NOMO-1 treated with dmso at 0.1 percent for 144 hours (cell line): ENCODE data around the gene TTC24.
A peak's percentile ranks its signal among the peaks of the same experiment; 100 is the strongest.
"Not testable (repeated sequence)": the region's sequence is repeated elsewhere in the genome, so short reads cannot be mapped to it uniquely, and the experiment has no call there.

Experiments
- DNase-seq: peaks from one replicate; lab custom pipeline; 2025; ENCODE audit not compliant: unreplicated experiment; lab: John Stamatoyannopoulos, UW

TTC24 gene

DNA sequence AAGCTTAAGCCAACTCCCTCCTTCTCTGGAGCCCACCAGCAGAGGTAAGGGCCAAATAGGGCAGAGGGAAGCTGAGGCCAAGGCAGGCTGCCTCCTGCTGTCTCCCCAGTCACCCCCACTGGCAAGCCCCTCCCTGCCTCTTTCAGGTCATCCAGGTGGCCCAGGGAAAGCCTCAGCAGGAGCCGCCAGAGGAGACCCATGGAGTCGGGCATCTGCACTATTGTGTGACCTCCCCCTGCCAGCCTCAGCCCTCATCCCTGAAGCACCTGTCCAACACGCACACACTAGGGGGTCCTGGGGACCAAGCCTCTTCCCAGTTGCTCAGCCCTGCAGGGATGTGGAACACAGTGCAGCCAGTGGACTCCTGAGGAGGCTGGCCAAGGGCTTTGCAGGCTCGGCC is 6.8 kb downstream of the TTC24 start:
- no peak for DNase-seq

DNA sequence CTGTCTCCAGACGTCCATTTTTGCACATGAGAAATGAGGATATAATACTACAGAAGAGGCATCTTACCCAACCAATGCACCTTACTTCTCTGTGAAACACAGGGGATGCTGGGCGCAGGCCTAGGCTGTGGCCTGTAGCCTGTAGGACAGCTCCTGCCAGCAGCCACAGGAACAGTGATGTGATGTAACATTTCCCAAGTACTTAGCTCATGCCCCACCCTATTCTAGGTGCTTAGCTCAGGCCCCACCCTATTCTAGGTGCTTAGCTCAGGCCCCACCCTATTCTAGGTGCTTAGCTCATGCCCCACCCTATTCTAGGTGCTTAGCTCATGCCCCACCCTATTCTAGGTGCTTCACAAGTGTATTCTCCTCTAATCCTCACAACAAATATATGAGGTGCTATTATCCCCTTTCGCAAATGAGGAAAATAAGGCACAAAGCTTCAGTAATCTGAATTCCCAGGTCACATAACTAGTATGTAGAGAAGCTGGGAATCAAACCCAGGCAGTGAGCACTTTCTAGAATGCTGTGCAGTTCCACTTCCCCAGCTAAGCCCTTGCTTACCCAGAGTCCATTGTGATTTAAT is 7.5 kb downstream of the TTC24 start:
- no peak for DNase-seq

DNA sequence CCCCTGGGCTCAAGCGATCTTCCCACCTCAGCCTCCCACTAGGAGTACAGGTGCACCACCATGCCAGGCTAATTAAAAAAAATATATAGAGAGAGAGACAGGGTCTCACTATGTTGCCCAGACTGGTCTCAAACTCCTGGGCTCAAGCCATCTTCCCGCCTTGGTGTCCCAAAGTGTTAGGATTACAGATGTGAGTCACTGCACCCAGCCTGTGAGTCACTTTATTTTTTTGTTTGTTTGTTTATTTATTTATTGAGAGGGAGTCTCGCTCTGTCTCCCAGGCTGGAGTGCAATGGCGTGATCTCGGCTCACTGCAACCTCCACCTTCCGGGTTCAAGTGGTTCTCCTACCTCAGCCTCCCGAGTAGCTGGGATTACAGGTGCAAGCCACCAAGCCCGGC is 8.4 kb downstream of the TTC24 start:
- not testable (repeated sequence) for DNase-seq

DNA sequence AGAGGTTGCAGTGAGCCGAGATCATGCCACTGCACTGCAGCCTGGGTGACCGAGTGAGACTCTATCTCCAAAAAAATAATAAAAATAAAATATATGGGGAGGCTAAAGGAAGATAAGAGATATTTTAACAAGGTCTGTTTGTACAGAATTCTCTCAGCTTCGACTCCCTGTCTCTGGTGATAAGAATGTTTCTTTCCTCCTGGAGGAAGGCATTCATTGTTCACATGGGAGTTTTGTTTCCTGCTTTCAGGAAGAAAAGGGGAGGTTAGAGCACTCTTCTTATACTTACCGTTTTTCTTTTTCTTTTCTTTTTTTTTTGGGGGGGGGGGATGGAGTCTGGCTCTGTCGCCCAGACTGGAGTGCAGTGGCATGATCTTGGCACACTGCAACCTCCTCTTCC is 10.0 kb downstream of the TTC24 start:
- no peak for DNase-seq

DNA sequence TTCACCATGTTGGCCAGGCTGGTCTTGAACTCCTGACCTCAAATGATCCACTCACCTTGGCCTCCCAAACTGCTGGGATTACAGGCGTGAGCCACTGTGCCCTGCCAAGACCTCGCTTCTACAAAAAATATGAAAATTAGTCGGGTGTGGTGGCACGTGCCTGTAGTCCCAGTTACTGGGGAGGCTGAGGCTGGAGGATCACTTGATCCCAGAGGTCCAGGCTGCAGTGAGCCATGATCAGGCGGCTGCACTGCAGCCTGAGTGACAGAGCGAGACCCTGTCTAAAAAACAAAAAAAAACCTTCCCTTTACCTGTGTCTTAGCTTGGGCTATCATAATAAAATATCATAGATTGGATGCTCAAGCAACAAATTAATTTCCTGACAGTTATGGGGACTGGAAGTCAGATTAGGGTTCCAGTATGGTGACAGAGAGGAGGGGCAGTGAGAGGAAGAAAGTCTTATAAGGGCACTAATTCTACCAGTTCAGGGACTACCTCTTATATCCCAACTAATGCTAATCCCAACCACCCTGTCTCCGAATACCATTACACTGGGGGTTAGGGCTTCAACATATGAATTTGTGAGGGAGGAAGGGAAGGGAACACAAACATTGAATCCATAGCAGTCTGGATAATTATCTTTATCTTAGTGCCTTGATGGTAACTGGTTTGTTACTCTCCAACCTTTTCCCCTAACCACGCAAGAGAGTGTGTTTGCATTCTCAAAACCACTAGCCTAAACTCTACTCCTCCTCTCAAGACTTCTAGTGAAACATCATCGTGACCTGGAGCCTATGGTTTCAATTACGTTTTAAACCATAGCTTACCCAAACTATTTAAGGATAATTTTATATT is 11.0 kb downstream of the TTC24 start:
- no peak for DNase-seq

DNA sequence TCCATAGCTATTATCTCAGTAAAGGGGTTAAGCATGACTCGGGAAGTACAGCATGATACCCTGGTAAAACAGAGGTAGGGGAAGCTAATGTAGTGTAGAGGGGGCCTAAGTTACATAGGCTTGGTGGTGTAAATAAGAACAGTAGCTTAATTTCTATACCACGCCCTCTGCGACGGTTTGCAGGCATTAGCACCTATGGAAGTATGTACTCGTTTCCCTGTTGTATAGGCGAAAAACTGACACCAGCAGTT is 11.6 kb downstream of the TTC24 start:
- peak; percentile 17 for DNase-seq

DNA sequence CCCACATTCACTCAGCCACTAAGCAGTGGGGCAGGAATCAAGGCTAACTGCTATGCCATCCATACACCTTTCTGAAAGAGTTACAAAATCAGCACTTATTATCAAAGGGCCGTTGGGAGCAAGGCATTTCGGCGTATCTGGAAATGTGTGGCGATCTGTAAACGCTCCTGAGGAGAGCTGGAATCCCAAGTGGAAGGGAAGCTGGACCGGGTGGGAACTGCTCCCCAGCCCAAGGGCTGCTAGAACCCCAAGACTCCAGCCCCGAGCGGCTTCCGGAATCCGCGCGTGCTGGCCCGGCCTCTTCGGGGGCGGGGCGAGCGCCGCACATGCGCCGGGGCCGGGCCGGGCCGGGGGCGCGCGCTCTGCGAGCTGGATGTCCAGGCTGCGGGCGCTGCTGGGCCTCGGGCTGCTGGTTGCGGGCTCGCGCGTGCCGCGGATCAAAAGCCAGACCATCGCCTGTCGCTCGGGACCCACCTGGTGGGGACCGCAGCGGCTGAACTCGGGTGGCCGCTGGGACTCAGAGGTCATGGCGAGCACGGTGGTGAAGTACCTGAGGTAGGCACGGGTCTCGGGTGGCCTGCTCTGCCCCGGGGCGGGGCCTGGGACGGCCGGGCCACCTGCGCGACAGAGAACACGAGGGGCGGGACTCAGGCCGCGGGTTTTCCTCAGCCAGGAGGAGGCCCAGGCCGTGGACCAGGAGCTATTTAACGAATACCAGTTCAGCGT is 12.1 kb downstream of the TTC24 start, which contains the start of gene NAXE:
NAXE (plus strand) TSS at position 345 of the 726 bp plus-strand sequence; CDS start at position 374, 29 bp downstream.
- DNase-seq, result no peak

DNA sequence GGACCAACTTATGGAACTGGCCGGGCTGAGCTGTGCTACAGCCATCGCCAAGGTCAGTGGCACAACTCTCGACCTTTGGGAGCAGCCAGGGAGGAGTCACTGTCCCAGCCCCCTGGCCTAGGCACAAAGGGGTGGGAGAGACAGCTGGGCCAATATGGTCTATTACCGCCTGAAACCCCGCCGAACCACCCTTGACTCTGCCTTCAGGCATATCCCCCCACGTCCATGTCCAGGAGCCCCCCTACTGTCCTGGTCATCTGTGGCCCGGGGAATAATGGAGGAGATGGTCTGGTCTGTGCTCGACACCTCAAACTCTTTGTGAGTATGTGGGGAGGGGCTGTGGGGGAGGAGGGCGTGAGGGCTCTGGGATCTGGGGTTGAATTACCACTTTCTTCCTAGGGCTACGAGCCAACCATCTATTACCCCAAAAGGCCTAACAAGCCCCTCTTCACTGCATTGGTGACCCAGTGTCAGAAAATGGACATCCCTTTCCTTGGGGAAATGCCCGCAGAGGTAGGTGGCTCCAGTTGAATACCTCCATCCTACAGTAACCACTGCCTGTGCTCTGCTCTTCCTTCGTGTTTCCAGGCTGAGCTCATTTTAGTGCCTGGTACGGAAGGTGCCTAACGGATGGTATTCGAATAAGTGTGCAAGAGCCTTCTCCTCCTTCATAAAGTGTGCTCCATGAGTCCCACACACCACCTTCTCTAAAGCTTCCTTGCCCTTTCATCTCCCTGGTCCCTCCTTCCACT is 12.8 kb downstream of the TTC24 start:
- no peak for DNase-seq

DNA sequence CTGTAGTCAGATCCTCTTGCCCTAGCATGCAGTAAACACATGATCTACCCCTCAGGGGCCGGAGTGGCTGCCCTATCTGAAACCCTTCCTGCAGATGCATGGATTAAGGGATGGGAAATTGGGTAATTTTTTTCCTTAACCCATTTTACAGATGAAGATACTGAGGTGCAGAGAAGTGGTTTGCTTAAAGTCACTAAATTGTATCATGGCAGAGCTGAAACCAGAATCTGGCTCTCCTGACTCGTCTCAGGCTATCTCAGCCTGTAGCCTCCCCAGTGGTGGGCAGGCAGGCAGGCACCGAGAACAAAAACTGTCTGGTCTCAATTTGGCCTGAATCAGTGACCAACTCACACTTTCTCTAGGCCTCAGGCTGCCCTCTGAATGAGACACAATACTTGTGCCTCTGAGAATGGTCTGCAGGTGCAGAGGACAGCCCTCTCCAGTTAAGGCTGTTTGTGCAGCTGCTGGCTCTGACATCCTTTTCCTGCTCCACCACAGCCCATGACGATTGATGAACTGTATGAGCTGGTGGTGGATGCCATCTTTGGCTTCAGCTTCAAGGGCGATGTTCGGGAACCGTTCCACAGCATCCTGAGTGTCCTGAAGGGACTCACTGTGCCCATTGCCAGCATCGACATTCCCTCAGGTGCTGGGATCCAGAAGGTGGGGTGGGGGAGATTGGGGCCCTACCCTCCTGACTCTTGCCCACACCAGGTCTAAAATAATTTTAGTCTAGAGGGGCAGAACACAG is 13.6 kb downstream of the TTC24 start:
- no peak for DNase-seq

DNA sequence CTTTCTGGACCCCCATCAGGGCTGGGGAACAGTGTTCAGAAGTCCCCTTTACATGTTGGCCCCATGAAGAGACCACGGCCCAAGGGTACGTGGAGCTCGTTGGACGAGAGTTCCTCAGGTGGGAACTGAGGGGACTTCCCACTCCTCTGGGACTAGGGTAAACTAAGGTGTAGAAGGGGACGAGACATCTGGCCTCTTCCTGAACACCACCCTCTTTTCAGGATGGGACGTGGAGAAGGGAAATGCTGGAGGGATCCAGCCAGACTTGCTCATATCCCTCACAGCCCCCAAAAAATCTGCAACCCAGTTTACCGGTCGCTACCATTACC is 14.1 kb downstream of the TTC24 start:
- DNase-seq, result no peak

DNA sequence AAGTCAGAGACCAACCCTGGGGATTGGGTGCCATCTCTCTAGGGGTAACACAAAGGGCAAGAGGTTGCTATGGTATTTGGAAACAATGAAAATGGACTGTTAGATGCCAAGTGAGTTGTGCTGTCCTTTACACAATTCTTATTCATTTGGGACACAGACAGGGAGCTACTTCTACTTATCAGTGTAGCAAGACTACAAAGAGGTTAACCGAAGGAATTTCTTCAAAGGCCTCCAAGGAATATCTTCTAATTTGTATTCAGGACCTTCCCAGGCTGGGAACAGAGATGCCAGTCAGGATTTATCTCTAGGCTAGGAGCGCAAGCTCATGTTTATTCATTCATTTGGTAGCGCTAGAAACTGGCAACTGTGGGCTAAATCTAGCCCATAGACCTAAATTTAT is 14.7 kb downstream of the TTC24 start:
- DNase-seq, result no peak

DNA sequence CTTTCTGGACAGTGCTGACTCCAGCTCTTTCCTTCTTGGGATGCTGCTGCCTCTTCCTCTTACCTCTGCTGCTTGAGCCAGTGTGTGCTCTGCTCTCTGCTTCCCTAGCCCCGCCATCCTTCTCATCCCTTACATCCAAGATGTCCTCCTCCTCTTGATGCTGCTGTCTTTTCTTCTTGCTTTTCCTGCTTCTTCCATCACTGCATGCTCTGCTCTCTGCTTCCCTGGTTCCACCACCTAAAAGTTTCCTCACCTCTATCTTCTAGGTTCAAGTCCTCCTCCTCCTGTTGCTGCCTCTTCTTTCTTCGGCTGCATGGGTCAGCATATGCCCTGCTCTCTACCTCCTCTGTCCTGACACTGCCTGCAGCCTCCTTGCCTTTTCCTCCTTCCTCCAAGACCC is 15.5 kb downstream of the TTC24 start:
- DNase-seq, result no peak

DNA sequence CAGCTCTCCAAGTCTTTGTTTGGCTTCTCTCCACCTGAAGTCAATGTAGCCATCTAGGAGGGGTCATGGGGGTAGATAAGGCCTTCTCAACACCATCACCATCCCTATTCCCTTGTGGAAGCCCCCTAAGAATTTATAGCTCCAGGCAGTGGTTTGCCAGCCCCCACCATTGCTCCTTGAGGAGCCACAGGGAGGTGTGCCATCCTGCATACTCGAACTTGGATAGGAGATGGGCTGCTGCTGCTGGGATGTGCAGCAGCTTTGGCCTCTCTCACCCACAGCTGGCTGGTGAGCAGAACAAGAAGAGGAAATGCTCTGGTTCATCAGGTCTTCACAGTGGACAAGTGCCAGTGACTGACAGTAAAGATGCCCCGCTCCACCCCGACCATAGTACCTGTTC is 16.9 kb downstream of the TTC24 start:
- no peak for DNase-seq

DNA sequence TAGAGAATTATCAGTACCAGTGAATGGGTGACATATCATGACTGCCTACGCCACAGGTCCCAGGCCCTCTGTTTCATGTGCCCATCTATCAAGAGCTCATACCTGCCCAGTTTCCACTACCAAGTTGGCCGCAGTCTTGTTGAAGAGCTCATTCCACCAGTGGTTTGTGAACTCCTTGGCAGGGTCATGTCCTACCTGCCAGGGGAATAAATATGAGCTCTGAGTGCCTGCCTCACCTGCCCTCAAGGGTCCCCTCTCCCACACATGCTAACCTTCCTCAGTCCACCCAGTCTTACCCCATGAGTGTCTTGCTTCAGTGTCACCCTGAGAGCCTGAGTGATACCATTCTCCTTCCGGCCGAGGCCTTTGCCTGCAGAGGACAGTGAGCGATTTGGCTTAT is 18.6 kb downstream of the TTC24 start:
- no peak for DNase-seq

DNA sequence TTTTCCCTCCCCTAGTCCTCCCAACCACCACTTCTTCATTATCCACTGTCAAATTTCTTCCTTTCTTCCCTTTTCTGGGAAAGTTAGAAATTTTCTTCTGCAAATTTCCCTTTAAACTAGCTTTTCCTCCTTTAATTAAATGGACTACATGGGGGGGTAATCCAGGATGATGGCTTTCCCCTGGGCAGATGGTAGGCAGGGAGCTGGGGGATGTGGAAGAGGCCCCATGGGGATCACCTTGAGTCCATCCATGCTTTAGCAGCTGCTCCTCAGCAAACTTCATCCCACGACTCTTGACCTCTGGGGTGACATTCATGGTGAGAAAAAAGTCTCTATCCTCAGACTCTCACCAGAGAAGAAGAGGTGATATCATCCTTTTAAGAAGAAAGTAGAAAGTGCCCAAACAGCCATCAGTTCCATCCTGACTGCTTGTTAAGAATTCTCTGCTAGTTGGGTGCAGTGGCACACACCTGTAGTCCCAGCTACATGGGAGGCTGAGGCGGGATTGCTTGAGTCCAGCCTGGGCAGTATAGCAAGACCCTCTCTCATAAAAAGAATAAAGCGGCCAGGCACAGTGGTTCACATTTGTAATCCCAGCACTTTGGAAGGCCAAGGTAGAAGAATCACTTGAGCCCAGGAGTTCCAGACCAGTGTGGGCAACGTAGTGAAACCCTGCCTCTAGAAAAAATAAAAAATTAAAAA is 19.4 kb downstream of the TTC24 start:
- no peak for DNase-seq

DNA sequence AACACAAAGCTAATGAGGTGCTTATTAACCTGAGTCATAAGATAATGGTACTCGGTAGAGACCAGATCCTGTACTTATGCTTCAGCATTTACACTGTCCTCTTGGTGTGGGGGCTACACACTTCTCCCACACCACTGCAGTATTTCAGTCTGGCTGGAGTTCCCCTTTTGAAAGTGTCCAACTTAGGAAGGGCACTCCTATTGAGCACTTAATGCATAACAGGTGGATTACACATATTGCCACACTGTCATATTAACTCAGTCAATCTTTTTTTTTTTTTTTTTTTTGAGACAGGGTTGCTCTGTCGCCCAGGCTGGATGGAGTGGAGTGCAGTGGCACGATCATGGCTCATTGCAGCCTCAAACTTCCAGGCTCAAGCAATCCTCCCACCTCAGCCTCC is 20.3 kb downstream of the TTC24 start:
- DNase-seq, result peak; percentile 73

DNA sequence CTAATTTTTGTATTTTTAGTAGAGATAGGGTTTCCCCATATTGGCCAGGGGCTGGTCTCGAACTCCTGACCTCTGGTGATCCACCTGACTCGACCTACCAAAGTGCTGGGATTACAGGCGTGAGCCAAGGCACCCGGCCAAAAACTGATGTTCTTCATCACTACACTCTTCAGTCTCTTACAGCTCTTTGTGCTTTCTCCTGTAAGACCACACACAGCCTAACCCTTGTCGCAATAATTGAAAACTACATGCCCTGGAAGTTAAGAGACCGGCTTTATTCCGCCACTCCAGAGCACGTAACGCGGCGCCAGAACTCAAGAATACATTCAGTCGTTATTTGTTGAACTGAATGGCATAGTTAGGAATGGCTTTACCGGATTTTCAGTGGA is 21.2 kb downstream of the TTC24 start:
- no peak for DNase-seq

DNA sequence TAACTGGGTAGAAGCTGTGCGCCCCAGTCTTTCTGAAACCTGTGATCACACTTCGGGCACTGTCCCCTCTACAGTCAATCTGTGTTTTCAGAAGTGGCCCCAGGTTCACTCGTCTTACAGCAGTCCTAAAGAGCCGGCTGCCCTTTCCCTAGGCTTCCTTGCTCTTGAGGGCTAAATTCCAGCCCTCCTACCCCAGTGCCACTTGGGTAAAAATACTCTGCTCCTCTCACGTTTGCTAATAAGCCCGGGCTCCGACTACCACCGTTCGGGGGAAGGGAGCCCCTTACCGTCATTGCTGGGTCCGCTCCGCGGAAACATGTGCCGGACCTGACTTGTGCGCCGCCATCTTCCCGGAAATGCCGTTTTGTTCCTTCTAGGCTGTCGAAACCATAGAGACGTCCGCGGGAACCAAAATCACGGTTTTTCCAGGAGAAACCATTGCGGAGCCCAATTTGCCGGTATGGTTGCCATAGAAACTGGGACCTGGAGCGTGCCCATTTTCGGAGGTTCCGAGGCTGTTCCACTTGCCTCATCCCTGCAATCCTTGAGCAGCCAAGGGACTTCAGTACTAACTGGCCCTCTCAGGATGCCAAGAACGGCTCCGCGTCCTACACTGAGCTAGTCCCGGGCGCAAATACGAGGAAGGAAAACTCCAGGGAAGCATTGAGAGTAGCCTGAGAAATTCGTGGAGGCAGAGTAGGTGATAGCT is 21.8 kb downstream of the TTC24 start, which contains the start of gene GPATCH4:
GPATCH4 (minus strand) TSS at position 358 of the 709 bp plus-strand sequence.
- peak; percentile 49 for DNase-seq

DNA sequence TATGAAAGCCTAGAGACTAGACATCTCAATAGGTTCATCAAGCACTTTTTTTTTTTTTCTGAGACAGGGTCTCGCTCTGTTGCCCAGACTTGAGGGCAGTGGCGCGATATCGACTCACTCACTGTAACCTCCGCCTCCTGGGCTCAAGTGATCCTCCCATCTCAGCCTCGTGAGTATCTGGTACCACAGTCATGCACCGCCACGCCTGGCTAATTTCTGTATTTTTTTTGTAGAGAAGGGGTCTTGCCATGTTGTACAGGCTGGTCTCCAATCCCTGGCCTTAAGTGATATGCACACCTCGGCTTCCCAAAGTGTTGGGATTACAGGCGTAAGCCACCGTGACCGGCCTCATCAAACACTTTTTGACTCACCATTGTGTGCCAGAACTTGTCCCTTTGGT is 22.4 kb downstream of the TTC24 start:
- no peak for DNase-seq

DNA sequence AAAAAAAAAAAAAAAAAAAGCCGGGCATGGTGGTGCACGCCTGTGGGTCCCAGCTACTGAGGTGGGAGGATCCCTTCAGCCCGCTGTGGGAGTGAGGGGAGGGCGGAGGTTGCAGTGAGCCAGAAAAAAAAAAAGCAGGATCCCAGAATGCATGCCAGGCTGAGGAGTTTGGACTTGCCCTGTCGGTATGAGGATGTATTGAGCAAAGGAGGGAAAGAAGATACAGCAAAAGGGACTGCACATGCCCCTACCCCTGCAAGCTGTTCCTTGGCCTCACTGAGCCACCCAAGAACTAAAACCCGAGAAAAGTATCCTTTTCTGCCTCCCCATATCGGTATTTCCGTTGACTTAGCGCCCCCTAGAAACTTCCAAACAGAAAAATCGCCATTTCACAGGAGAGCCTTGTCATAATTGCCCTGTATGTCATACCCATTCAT is 23.1 kb downstream of the TTC24 start:
- DNase-seq, result no peak
